ENCODE measurements around the gene DXO.
"Not testable (repeated sequence)": the region's sequence is repeated elsewhere in the genome, so short reads cannot be mapped to it uniquely, and the experiment has no call there.

GRCh38 chr6:32010856-32011530, 39.1 kb upstream of the DXO start:
- not testable (repeated sequence) for TF ChIP-seq CTCF (IDR thresholded peaks at IDR 0.05 in 2 of 3, conservative IDR thresholded peaks at IDR 0.05 in 1 of 3; ENCODE audit: borderline replicate concordance in 1 of 3, insufficient read depth in 1 of 3, low read depth in 2 of 3, low read length in 2 of 3); MAX (IDR thresholded peaks at IDR 0.05); POLR2A (IDR thresholded peaks at IDR 0.05; ENCODE audit: borderline replicate concordance, extremely low read depth, insufficient read depth, insufficient read length); POLR2AphosphoS5 (IDR thresholded peaks at IDR 0.05; ENCODE audit: low read depth, low read length); RAD21 (IDR thresholded peaks at IDR 0.05; ENCODE audit: low read depth); ELF1 (IDR thresholded peaks at IDR 0.05; ENCODE audit: borderline replicate concordance, low read depth); SP1 (IDR thresholded peaks at IDR 0.05; ENCODE audit: low read depth); CEBPB (IDR thresholded peaks at IDR 0.05; ENCODE audit: low read depth); ZBTB33 (IDR thresholded peaks at IDR 0.05; ENCODE audit: extremely low read depth, insufficient replicate concordance, low read length); YY1 (IDR thresholded peaks at IDR 0.05; ENCODE audit: extremely low read depth, insufficient replicate concordance, low read depth, low read length); TCF7L2 (IDR thresholded peaks at IDR 0.05; ENCODE audit: borderline replicate concordance, extremely low read depth, insufficient read depth, insufficient read length)
- TF ChIP-seq, protein P1, sequence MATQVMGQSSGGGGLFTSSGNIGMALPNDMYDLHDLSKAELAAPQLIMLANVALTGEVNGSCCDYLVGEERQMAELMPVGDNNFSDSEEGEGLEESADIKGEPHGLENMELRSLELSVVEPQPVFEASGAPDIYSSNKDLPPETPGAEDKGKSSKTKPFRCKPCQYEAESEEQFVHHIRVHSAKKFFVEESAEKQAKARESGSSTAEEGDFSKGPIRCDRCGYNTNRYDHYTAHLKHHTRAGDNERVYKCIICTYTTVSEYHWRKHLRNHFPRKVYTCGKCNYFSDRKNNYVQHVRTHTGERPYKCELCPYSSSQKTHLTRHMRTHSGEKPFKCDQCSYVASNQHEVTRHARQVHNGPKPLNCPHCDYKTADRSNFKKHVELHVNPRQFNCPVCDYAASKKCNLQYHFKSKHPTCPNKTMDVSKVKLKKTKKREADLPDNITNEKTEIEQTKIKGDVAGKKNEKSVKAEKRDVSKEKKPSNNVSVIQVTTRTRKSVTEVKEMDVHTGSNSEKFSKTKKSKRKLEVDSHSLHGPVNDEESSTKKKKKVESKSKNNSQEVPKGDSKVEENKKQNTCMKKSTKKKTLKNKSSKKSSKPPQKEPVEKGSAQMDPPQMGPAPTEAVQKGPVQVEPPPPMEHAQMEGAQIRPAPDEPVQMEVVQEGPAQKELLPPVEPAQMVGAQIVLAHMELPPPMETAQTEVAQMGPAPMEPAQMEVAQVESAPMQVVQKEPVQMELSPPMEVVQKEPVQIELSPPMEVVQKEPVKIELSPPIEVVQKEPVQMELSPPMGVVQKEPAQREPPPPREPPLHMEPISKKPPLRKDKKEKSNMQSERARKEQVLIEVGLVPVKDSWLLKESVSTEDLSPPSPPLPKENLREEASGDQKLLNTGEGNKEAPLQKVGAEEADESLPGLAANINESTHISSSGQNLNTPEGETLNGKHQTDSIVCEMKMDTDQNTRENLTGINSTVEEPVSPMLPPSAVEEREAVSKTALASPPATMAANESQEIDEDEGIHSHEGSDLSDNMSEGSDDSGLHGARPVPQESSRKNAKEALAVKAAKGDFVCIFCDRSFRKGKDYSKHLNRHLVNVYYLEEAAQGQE (IDR thresholded peaks at IDR 0.05; ENCODE audit: low read depth) = not testable (repeated sequence)
